Muscle layer of duodenum (tissue), 2 donors: ENCODE data around the gene LRRC72.
"Not testable (repeated sequence)": the region's sequence is repeated elsewhere in the genome, so short reads cannot be mapped to it uniquely, and the experiment has no call there.

Experiments
- H3K27ac ChIP-seq: one replicate; pipeline ENCODE4 v1.7.0; 2013; ENCODE audit warnings: mild to moderate bottlenecking, low read length
- H3K27me3 ChIP-seq: one replicate; pipeline ENCODE4 v1.7.0; 2013; ENCODE audit warnings: low read depth, mild to moderate bottlenecking, control low read depth, low read length
- H3K36me3 ChIP-seq, 2 donors: one replicate each; pipeline ENCODE4 v1.7.0; 2013; ENCODE audit warnings: low read length in 2 of 2, control low read depth in 1 of 2, mild to moderate bottlenecking in 1 of 2; ENCODE audit not compliant: insufficient read depth in 2 of 2, control insufficient read depth in 1 of 2
- H3K4me1 ChIP-seq, 2 donors: one replicate each; pipeline ENCODE4 v1.7.0; 2013; ENCODE audit warnings: low read length in 2 of 2, mild to moderate bottlenecking in 2 of 2, control low read depth in 1 of 2, moderate library complexity in 1 of 2; ENCODE audit not compliant: insufficient read depth in 2 of 2, control insufficient read depth in 1 of 2
- H3K4me3 ChIP-seq, 2 donors: one replicate each; pipeline ENCODE4 v1.7.0; 2013; ENCODE audit warnings: low read length in 2 of 2, low read depth in 1 of 2, mild to moderate bottlenecking in 1 of 2
- H3K9me3 ChIP-seq, 2 donors: one replicate each; pipeline ENCODE4 v1.7.0; 2013; ENCODE audit warnings: low read length in 2 of 2, control low read depth in 1 of 2, mild to moderate bottlenecking in 1 of 2; ENCODE audit not compliant: control insufficient read depth in 1 of 2
- donor health status: healthy.

The LRRC72 gene

GRCh38 chr7:16531707-16532106 lies 5.1 kb downstream of the LRRC72 start:
- Histone ChIP-seq H3K4me3 (no peak overlapping the region), H3K27ac (no peak overlapping the region), H3K9me3 (no peaks in the 10 kb centered on the region), H3K27me3 (no peaks in the 10 kb centered on the region), H3K4me1 (no peaks in the 10 kb centered on the region), H3K36me3 (no peaks in the 10 kb centered on the region)

GRCh38 chr7:16532272-16532671 lies 5.6 kb downstream of the LRRC72 start:
- no peaks in the 10 kb centered on the region for H3K9me3 ChIP-seq

GRCh38 chr7:16535500-16535899 lies 8.9 kb downstream of the LRRC72 start:
- H3K27me3 ChIP-seq: no peaks in the 10 kb centered on the region
- no peaks in the 10 kb centered on the region for H3K9me3 ChIP-seq
- no peaks in the 10 kb centered on the region for H3K4me1 ChIP-seq
- H3K4me3 ChIP-seq: no peak overlapping the region
- H3K27ac ChIP-seq: no peak overlapping the region
- H3K36me3 ChIP-seq: no peaks in the 10 kb centered on the region

More at GRCh38 chr7:16532272-16532671, 5.6 kb downstream of the LRRC72 start:
- Histone ChIP-seq H3K4me3 (no peak overlapping the region), H3K36me3 (no peaks in the 10 kb centered on the region), H3K4me1 (no peaks in the 10 kb centered on the region), H3K27me3 (no peaks in the 10 kb centered on the region), H3K27ac (no peak overlapping the region)

GRCh38 chr7:16540559-16540958 lies 13.9 kb downstream of the LRRC72 start:
- H3K9me3 ChIP-seq, H3K4me3 ChIP-seq, H3K4me1 ChIP-seq, H3K36me3 ChIP-seq, H3K27ac ChIP-seq, H3K27me3 ChIP-seq: not testable (repeated sequence)

- no peaks in the 10 kb centered on the region for H3K36me3 ChIP-seq
- H3K4me1 ChIP-seq: no peaks in the 10 kb centered on the region
Observed at GRCh38 chr7:16542401-16542800, 15.8 kb downstream of the LRRC72 start.

GRCh38 chr7:16543456-16543855 lies 16.8 kb downstream of the LRRC72 start:
- Histone ChIP-seq H3K9me3 (no peaks in the 10 kb centered on the region), H3K4me3 (no peak overlapping the region), H3K4me1 (no peaks in the 10 kb centered on the region)

More at GRCh38 chr7:16542401-16542800, 15.8 kb downstream of the LRRC72 start:
- Histone ChIP-seq H3K4me3 (no peak overlapping the region), H3K27ac (no peak overlapping the region), H3K9me3 (no peaks in the 10 kb centered on the region), H3K27me3 (no peaks in the 10 kb centered on the region)

GRCh38 chr7:16546921-16547505 lies 20.4 kb downstream of the LRRC72 start:
- Histone ChIP-seq H3K4me3 (no peak overlapping the region), H3K27ac (no peak overlapping the region), H3K27me3 (no peaks in the 10 kb centered on the region), H3K36me3 (no peaks in the 10 kb centered on the region), H3K9me3 (no peaks in the 10 kb centered on the region), H3K4me1 (no peaks in the 10 kb centered on the region)

More at GRCh38 chr7:16543456-16543855, 16.8 kb downstream of the LRRC72 start:
- H3K36me3 ChIP-seq: no peaks in the 10 kb centered on the region
- no peak overlapping the region for H3K27ac ChIP-seq
- no peaks in the 10 kb centered on the region for H3K27me3 ChIP-seq

GRCh38 chr7:16548428-16548827 lies 21.8 kb downstream of the LRRC72 start:
- no peaks in the 10 kb centered on the region for H3K36me3 ChIP-seq
- H3K27ac ChIP-seq: no peak overlapping the region
- no peak overlapping the region for H3K4me3 ChIP-seq
- H3K4me1 ChIP-seq: no peaks in the 10 kb centered on the region
- no peaks in the 10 kb centered on the region for H3K9me3 ChIP-seq
- H3K27me3 ChIP-seq: no peaks in the 10 kb centered on the region

- Histone ChIP-seq H3K27ac (no peak overlapping the region), H3K36me3 (no peaks in the 10 kb centered on the region), H3K27me3 (no peaks in the 10 kb centered on the region), H3K4me3 (no peak overlapping the region), H3K9me3 (no peaks in the 10 kb centered on the region), H3K4me1 (no peaks in the 10 kb centered on the region)
Observed at GRCh38 chr7:16550671-16551070, 24.0 kb downstream of the LRRC72 start.

GRCh38 chr7:16554518-16555236 lies 28.1 kb downstream of the LRRC72 start:
- H3K27ac ChIP-seq: no peak overlapping the region
- H3K36me3 ChIP-seq: no peaks in the 10 kb centered on the region
- H3K27me3 ChIP-seq: no peaks in the 10 kb centered on the region
- H3K4me3 ChIP-seq: no peak overlapping the region
- no peaks in the 10 kb centered on the region for H3K9me3 ChIP-seq
- H3K4me1 ChIP-seq: no peaks in the 10 kb centered on the region

GRCh38 chr7:16556359-16556758 lies 29.7 kb downstream of the LRRC72 start:
- H3K4me1 ChIP-seq: no peaks in the 10 kb centered on the region
- no peaks in the 10 kb centered on the region for H3K27me3 ChIP-seq
- no peaks in the 10 kb centered on the region for H3K9me3 ChIP-seq
- no peak overlapping the region for H3K27ac ChIP-seq
- H3K4me3 ChIP-seq: no peak overlapping the region
- H3K36me3 ChIP-seq: no peaks in the 10 kb centered on the region
